Spleen (tissue), 11 donors: ENCODE results near the gene MYLK. TPM values are rescaled to one million over a fixed set of nuclear protein-coding genes. Genes with fewer than 3 reads are reported as not detected.
A peak's percentile ranks its signal among the peaks of the same experiment; 100 is the strongest.

Experiments used
- DNase-seq: peaks from one replicate; pipeline ENCODE4 v3.0.0-alpha.2; 2020
- H3K27ac ChIP-seq, 8 donors: fragments of 200-600 bp; sonication (generic) in 7 of 8; 1 replicate in 4 of 8; 2 replicates in 4 of 8; pipeline versions ENCODE4 v1.5.0 to v1.8.0; 2016 to 2021; ENCODE audit warnings: inconsistent platforms in 4 of 8, mild to moderate bottlenecking in 4 of 8, moderate library complexity in 1 of 8
- H3K27me3 ChIP-seq, 7 donors: fragments of 200-600 bp; sonication (generic) in 6 of 7; replicated peaks in 1 of 7; 1 replicate in 4 of 7; 2 replicates in 3 of 7; pipeline versions ENCODE4 v1.5.0 to v1.8.0; 2016 to 2021; ENCODE audit warnings: inconsistent platforms in 3 of 7, mild to moderate bottlenecking in 1 of 7
- H3K36me3 ChIP-seq, 6 donors: fragments of 200-600 bp; sonication (generic) in 5 of 6; 1 replicate in 4 of 6; 2 replicates in 2 of 6; pipeline versions ENCODE4 v1.5.0 to v1.8.0; 2016 to 2021; ENCODE audit warnings: inconsistent platforms in 2 of 6
- H3K4me1 ChIP-seq, 6 donors: fragments of 200-600 bp; sonication (generic) in 5 of 6; 1 replicate in 3 of 6; 2 replicates in 3 of 6; pipeline versions ENCODE4 v1.5.0 to v1.8.0; 2016 to 2021; ENCODE audit warnings: inconsistent platforms in 3 of 6
- H3K4me3 ChIP-seq, 8 donors: fragments of 200-600 bp; sonication (generic) in 7 of 8; 1 replicate in 4 of 8; 2 replicates in 4 of 8; pipeline versions ENCODE4 v1.5.0 to v1.8.0; 2016 to 2021; ENCODE audit warnings: inconsistent platforms in 4 of 8, mild to moderate bottlenecking in 4 of 8, moderate library complexity in 2 of 8
- H3K9me3 ChIP-seq, 8 donors: fragments of 200-600 bp; sonication (generic) in 7 of 8; 1 replicate in 4 of 8; 2 replicates in 4 of 8; pipeline versions ENCODE4 v1.5.0 to v1.8.0; 2016 to 2021; ENCODE audit warnings: inconsistent platforms in 4 of 8
- POLR2A ChIP-seq, 3 donors: fragments of 450-650 bp; IDR thresholded peaks; one replicate each; pipeline ENCODE4 v1.5.1; 2017; ENCODE audit warnings: antibody characterized with exemption in 3 of 3, mild to moderate bottlenecking in 1 of 3
- POLR2AphosphoS5 ChIP-seq, 3 donors: sonication (generic); formaldehyde crosslinking; IDR thresholded peaks; one replicate each; pipeline ENCODE4 v1.5.1; 2017; ENCODE audit warnings: antibody characterized with exemption in 3 of 3
- WGBS, 5 donors: extraction: QIAGEN DNeasy Blood & Tissue Kit in 3 of 5; methylation state at CpG; one replicate each; pipeline versions ENCODE4 v1.1.5 to v1.1.7; 2013 to 2018; 5-methylcytosine and 5-hydroxymethylcytosine counted together
- intact Hi-C: fragments of 100-400 bp; cut with DNase I; formaldehyde crosslinking; loops from one replicate; pipeline ENCODE4 v1.15.0; 2023; ENCODE audit warnings: low total_unique reads
- polyA plus RNA-seq, 3 donors: library from polyadenylated mRNA; stranded (reverse); fragments of 200-250 nt; gene quantifications; one replicate each; pipeline ENCODE4 v1.2.1, GENCODE V29; 2013
- total RNA-seq, 7 donors: library from RNA; depleted of rRNA in 3 of 7; stranded (reverse); fragments of >200 nt in 3 of 7; fragmentation: NEBNext Ultra II Directional in 4 of 7; extraction: Animal tissue kit (Norgen Biotek cat#: 25700) in 4 of 7; gene quantifications; one replicate each; pipeline versions ENCODE4 v1.1.0 to v1.2.1, GENCODE V29; 2016 to 2021
- TF ChIP-seq, protein P1 (sequence below), 11 experiments: fragments of 200-600 bp in 7 of 11; fragments of 450-650 bp in 4 of 11; sonication (generic) in 4 of 11; IDR thresholded peaks in 8 of 11; conservative IDR thresholded peaks in 3 of 11; 1 replicate in 7 of 11; 2 replicates in 4 of 11; pipeline versions ENCODE4 v1.4.0 to v1.8.0; 2016 to 2021; ENCODE audit warnings: antibody characterized with exemption in 11 of 11, inconsistent platforms in 4 of 11, mild to moderate bottlenecking in 1 of 11
- donor health status: healthy with polysubstance abuse.
- donor health status: DM: no; HTN: no; CAD: no; lungs with moderate emphysema.
- donor health status: DM: no; HTN: no; CAD: no.
- donor health status: Bipolar disorder and iron deficiency.
- donor health status: healthy.
- donor health status: DM: no; HTN: no; CAD: no.
- donor health status: DM: yes; HTN: yes; CAD: no.

MYLK gene
- total and polyA plus RNA-seq, 10 donors, result 11.1 to 343 (median 154) TPM

DNA sequence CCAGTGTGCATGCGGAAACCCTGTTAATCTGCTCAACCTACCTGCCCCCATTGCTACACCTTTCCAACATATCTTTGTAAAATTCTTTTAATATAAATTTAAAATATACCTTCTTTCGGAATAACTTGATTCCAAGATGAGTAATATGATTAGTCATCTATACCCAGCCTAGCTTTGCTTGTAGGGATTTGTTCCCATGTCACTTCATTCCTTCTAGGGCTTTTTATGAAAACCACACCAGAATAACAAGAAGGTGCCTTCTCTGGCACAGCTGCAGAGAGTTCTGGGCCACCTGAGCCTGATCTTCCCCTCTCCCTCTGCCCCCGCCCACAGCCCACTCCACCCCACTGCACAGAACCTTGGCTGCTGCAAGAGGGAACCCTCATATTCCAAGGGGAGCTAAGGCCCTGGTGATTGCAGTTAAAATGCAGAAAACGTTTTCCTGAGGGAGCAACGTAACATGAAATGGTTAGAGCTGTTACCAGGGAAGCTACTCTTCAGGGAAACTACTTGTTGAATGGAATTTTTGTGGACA lies 260.7 kb downstream of the MYLK start:
- Histone ChIP-seq H3K4me1 (peaks cover 8 to 38% (median 23%) of the 10 kb centered on the region in 6 donors), H3K9me3 (no peaks in the 10 kb centered on the region), H3K36me3 (peaks cover 0 to 64% (median 0%) of the 10 kb centered on the region in 6 donors), H3K27ac (no peak overlapping the region), H3K4me3 (no peak overlapping the region), H3K27me3 (no peaks in the 10 kb centered on the region)
- intact Hi-C loops, result no loop called here
- WGBS, 5 donors, result 86 to 91% (median 89%) methylated on average over 5 of the region's 5 CpGs
- TF ChIP-seq POLR2A (IDR thresholded peaks at IDR 0.05), result no peak
- TF ChIP-seq, protein P1, sequence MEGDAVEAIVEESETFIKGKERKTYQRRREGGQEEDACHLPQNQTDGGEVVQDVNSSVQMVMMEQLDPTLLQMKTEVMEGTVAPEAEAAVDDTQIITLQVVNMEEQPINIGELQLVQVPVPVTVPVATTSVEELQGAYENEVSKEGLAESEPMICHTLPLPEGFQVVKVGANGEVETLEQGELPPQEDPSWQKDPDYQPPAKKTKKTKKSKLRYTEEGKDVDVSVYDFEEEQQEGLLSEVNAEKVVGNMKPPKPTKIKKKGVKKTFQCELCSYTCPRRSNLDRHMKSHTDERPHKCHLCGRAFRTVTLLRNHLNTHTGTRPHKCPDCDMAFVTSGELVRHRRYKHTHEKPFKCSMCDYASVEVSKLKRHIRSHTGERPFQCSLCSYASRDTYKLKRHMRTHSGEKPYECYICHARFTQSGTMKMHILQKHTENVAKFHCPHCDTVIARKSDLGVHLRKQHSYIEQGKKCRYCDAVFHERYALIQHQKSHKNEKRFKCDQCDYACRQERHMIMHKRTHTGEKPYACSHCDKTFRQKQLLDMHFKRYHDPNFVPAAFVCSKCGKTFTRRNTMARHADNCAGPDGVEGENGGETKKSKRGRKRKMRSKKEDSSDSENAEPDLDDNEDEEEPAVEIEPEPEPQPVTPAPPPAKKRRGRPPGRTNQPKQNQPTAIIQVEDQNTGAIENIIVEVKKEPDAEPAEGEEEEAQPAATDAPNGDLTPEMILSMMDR (IDR thresholded peaks at IDR 0.05 in 8 of 11, conservative IDR thresholded peaks at IDR 0.05 in 3 of 11), result no peak
- TF ChIP-seq POLR2AphosphoS5 (IDR thresholded peaks at IDR 0.05), result no peak
- no peak for DNase-seq

- peaks cover 8 to 44% (median 27%) of the 10 kb centered on the region in 6 donors for H3K4me1 ChIP-seq
- DNase-seq, result no peak
- no peaks in the 10 kb centered on the region for H3K27me3 ChIP-seq
- no peaks in the 10 kb centered on the region for H3K9me3 ChIP-seq
- 80 to 95% (median 87%) methylated on average over 2 of the region's 2 CpGs for WGBS, 5 donors
- intact Hi-C loops, result no loop called here
- no peak overlapping the region for H3K4me3 ChIP-seq
- no peak overlapping the region for H3K27ac ChIP-seq
- TF ChIP-seq POLR2A (IDR thresholded peaks at IDR 0.05), result no peak
- TF ChIP-seq POLR2AphosphoS5 (IDR thresholded peaks at IDR 0.05), result no peak
- TF ChIP-seq, protein P1 (IDR thresholded peaks at IDR 0.05 in 8 of 11, conservative IDR thresholded peaks at IDR 0.05 in 3 of 11), result no peak
- peaks cover 0 to 64% (median 0%) of the 10 kb centered on the region in 6 donors for H3K36me3 ChIP-seq
Observed at GRCh38 chr3:123622766-123623165, 261.4 kb downstream of the MYLK start.

DNA sequence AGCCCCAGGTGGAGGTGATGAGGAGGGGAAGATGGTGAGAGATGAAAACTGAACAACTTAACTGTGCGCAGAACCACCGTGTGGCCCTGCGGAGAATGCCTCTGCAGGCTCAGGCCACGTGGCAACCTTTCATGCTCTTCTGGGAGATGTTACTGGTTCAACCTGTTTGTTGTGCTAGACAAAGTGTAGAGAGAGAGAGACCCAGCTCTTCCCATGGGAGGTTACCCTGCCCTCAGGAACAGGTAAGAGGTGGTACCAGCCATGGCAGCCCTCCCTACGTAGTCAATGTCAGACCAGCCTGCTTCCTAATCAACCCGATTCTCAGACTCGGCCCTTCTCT lies 262.3 kb downstream of the MYLK start:
- Histone ChIP-seq H3K9me3 (no peaks in the 10 kb centered on the region), H3K36me3 (peaks cover 0 to 60% (median 0%) of the 10 kb centered on the region in 6 donors), H3K27ac (peak overlapping the region in 1 of 8 donors; percentile 5), H3K4me3 (no peak overlapping the region), H3K4me1 (peaks cover 8 to 49% (median 29%) of the 10 kb centered on the region in 6 donors), H3K27me3 (no peaks in the 10 kb centered on the region)
- TF ChIP-seq POLR2AphosphoS5 (IDR thresholded peaks at IDR 0.05), result peak in 1 of 3 donors; percentile 7
- no peak for TF ChIP-seq POLR2A (IDR thresholded peaks at IDR 0.05)
- intact Hi-C loops, result no loop called here
- no peak for DNase-seq
- 89 to 96% (median 94%) methylated on average over 7 of the region's 7 CpGs for WGBS, 5 donors

- H3K27ac ChIP-seq, result peak overlapping the region in 1 of 8 donors; percentile 4
- 76 to 92% (median 81%) methylated on average over 7 of the region's 7 CpGs for WGBS, 5 donors
Observed at GRCh38 chr3:123621186-123621849, 262.8 kb downstream of the MYLK start.

More at GRCh38 chr3:123621186-123621849, 262.8 kb downstream of the MYLK start:
- Histone ChIP-seq H3K36me3 (peaks cover 0 to 55% (median 0%) of the 10 kb centered on the region in 6 donors), H3K4me3 (no peak overlapping the region), H3K9me3 (no peaks in the 10 kb centered on the region), H3K4me1 (peaks cover 8 to 49% (median 29%) of the 10 kb centered on the region in 6 donors), H3K27me3 (no peaks in the 10 kb centered on the region)
- intact Hi-C loops, result no loop called here
- TF ChIP-seq POLR2AphosphoS5 (IDR thresholded peaks at IDR 0.05), result no peak
- TF ChIP-seq POLR2A (IDR thresholded peaks at IDR 0.05), result no peak
- TF ChIP-seq, protein P1 (IDR thresholded peaks at IDR 0.05 in 8 of 11, conservative IDR thresholded peaks at IDR 0.05 in 3 of 11), result no peak
- DNase-seq, result no peak
